Measurements from ENCODE around the gene TRIP12.

The TRIP12 gene

DNA sequence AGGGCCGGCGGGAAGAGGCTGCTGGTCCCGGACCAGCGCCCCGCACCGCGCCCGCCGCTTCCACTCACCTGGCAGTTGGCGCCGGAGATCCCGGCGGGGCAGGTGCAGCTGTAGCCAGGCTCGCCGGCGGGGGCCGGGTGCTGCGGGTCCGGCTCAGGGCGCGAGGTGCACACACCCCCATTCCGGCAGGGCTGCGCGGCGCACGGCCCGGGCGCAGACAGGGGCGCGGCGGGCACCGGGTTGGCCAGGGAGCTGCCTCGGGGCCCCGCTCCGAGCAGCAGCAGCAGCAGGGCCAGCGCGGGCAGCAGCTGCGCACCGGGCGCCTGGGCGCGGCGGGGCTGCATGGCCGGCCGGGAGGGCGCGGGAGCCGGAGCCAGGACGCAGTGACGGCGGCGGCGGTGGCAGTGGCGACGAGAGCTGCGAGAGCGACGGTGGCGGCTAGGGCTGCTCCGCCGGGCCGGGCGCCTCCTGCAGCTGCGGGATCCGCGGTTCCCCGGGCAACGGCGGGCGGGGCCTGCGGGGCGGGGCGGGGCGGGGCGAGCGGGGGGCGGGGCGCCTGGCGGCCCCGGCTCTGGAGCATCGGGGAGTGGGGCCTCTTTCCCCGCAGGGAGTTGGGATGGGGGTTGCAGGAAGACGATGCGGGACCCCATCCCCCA lies 207.6 kb downstream of the TRIP12 start, which contains the start of gene DNER:
Gene DNER, minus strand, starts transcription at position 476 of the 656 bp plus-strand sequence. Its CDS starts 132 bp downstream, at position 344.
- ChIA-PET CTCF (interaction anchor here (0.5 to 1.6 kb wide), 4 partner anchors 127 to 1820 kb away, joined by 3 to 6 read pairs (median 4); no protein-coding TSS in a partner anchor), POLR2A (interaction anchor here (0.7 kb wide), 1 partner anchor 136 kb away, joined by 3 read pairs; no protein-coding TSS in a partner anchor)
- TF ChIP-seq ZSCAN18 (tag by site-specific recombination; IDR thresholded peaks at IDR 0.05) (no peak), ZBTB8A (tag by site-specific recombination; IDR thresholded peaks at IDR 0.05) (0 out of 2 replicates have a peak, but pooled peaks have one; percentile 0)
- no peaks in the 10 kb centered on the region for H3K36me3 ChIP-seq (ENCODE audit: control insufficient read depth in 2 of 2, insufficient read depth in 1 of 2, low read length in 2 of 2)
- H3K4me1 ChIP-seq (ENCODE audit: control insufficient read depth, insufficient read depth, low read length) = peaks cover 3% of the 10 kb centered on the region; the same call in 1 of the 2 replicates
- no peak within 1 kb of the TSS for H3K27ac ChIP-seq (ENCODE audit: extremely low read depth, low read depth, low read length)
- H3K4me3 ChIP-seq (ENCODE audit: low read depth, low read length) = peak within 1 kb of the TSS; percentile 45
- no peaks in the 10 kb centered on the region for H3K9me3 ChIP-seq (ENCODE audit: control insufficient read depth, insufficient read depth, low read depth, low read length)
